ENCODE results near the gene SPSB4.

SPSB4 gene

DNA sequence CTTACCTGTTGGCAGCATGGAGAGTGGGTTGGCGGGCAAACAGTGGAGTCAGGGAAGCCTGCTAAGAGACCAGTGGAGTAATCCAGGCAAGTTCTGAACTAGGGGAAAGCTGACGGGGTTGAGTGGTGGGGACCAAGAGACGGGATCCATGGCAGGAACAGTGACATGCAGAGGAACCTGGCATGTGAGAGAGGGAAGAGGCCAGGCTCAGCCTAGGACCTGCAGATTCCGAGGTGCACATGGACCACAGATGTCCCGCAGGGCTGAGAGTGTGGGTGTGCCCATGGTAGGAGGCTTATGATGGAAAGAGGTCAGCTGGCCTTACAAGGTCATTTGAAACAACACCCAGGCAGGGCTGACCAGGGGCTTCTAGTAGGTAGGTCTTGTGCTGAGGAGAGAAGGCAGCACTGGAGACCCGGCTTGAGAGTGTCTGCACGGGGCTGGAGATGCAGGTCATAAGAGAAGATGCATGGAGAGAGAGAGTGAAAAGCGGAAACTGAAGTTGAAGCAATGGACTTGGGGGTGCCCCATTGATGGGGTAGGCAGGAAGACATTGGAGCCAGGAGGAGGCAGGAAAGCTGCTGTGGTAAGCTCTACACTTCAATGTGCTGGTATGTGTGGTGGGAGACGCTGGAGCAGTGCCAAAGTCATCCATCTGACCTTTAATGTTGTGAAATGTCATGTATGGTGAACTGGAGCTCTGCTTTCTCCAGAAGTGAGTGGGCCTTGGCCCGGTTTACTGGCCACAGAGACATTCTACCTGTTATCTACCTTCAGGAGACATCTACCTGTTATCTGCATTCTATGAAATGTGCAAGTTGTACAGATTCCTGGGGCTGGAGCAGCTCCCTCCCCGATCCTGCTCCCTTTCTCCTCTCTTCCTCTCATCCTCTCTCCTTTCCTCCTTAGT is 4.6 kb downstream of the SPSB4 start:
- DNase-seq: no peak

- peak; percentile 75 for DNase-seq
Observed at GRCh38 chr3:141056751-141057171, 5.6 kb downstream of the SPSB4 start.

DNA sequence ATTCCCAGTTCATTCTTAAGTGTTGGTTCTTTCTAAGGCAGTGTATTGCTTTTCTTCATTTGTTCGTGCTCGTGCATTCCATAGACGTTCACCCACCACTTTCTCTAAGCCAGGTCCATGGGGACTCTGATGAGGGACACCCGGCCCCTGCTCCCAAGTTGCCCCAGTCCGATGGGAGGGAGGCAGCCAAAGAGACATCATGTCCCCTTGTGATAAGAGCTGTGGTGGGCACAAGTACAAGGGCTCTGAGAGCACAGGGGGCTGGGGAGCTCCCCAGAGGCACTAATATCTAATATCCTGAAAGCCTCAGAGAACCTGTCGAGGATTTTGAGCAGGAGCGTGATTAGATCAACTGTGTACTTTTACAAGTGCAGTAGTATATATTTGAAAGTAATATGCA is 6.3 kb downstream of the SPSB4 start:
- DNase-seq: no peak

DNA sequence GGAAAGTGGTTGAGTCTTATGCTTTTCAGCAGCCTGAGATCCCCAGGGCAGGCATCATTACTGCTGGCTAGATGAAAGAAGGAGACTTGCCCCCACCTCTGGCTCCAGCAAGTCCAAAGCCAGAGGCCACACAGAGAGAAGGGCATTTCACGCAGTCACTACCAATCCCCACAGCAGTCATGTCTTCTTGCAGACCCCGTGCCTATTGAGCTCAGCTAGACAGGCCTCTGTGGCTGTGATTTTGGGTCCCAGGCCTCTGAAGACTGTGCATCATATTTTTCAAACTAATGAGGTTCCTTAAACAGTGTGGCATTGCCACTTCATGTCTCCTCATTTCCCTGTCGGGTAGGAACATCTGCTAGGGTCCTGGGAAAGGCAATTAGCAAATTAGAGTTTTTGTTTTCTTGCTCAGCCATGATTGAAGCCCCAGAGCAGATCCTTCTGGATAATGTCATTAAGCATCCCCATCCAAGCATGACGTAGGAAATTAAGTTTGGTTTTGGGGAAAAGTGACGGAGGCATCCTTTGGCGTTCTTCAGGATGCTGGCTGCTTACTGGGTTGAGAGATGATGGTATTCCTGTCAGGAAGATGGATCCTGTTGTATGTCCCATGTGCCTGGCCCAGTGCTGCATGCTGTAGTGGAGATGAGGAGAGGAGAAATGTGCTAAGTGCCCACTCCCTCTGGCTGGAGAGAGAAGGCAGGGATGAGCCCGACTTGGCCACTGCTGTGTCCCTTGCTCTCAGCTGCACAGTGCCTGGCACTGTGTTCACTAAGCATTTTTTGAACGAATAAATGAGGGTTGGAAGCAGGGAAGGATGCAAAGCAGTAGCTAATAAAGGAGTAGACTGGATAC is 7.0 kb downstream of the SPSB4 start:
- no peak for DNase-seq

- no peak for DNase-seq
Observed at GRCh38 chr3:141058996-141059395, 7.8 kb downstream of the SPSB4 start.

DNA sequence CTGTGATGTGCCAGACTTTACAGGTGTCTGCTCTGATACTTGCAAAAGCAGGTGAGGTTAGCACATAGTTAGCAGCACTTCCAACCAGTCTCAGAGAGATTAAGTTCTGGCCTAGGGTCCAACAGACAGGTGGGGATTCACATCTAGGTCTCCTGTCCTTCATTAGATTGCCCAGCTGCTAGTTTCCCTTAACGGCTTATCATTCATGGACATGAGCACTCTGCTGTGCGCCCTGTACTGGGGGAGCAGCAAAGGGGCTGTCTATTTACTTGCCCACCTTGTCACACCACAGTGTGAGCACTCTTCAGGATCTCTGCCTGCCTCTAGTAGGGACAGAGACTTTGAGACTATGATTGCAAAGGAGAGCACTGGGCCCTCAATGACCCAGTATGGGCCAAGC is 8.7 kb downstream of the SPSB4 start:
- no peak for DNase-seq

- DNase-seq: no peak
Observed at GRCh38 chr3:141060327-141060726, 9.2 kb downstream of the SPSB4 start.

GRCh38 chr3:141063831-141064230 is 12.7 kb downstream of the SPSB4 start:
- no peak for DNase-seq

- DNase-seq: no peak
Observed at GRCh38 chr3:141064255-141064926, 13.2 kb downstream of the SPSB4 start.

DNA sequence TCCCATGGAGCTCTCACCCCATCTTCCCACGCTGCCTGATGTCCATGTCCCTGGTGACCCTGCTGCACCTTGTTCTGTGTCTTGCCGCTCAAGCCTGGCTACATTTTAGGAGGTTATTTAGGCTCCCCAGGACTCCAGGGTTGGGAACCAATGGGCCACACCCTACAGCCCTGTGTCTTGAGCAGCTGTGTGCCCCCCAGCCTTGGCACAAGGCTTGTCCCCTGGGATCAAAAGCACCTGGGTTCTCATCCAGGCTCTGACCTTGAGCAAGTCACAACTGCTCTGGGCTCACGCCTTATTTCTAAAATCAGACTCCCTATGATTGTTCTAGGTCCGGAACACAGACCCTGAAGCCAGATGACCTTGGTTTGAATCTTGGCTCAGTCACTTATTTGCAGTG is 14.1 kb downstream of the SPSB4 start:
- no peak for DNase-seq

- no peak for DNase-seq
Observed at GRCh38 chr3:141065841-141066805, 15.0 kb downstream of the SPSB4 start.

DNA sequence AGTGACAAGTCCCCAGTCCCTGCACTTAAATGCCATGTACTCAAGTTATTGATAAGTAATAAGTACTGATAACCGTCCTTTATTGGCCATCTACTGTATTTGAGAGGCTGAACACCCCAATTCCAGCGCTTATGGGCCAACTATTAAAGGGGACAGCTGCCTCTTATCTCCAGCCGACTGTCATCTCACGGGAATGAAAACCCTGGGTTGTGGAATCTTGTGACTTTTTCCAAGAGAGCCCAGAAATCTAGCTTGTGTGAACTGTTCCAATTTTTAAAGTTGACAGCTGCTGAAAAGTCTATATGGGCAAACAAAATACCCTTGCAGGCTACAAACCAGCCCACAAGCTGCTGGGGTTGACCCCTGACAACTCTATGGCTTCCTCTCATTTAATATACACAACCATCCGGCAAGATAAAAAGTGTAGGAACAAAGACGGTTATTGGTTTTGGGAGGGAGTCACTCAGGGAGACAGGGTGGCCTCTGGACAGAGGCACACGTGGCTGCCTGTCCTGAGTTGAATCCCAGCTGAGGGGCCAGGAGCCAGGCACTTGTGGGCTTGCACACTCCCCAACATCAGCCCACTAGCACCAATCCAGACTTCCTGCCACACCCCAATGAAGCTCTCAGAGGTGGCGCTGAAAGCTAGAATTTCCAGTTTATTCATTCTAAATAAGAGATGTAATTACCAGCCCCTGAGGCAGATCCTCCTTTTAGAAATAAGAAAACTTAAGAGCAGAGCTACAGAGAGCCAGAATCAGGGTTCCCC is 16.2 kb downstream of the SPSB4 start:
- no peak for DNase-seq

DNA sequence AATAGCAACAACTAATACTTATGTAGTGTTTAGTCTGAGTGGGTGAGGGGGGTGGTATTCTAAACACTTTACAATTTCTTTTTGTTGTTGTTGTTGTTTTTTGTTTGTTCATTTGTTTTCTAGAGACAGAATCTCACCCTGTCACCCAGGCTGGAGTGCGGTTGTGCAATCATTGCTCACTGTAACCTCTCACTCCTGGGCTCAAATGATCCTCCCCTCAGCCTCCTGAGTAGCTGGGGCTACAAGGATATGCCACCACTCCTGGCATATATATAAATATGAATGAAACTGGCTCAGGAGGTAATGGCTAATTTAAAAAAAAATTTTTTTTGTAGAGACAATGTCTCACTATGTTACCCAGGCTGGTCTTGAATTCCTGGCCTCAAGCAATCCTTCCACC is 19.1 kb downstream of the SPSB4 start:
- DNase-seq: no peak

DNA sequence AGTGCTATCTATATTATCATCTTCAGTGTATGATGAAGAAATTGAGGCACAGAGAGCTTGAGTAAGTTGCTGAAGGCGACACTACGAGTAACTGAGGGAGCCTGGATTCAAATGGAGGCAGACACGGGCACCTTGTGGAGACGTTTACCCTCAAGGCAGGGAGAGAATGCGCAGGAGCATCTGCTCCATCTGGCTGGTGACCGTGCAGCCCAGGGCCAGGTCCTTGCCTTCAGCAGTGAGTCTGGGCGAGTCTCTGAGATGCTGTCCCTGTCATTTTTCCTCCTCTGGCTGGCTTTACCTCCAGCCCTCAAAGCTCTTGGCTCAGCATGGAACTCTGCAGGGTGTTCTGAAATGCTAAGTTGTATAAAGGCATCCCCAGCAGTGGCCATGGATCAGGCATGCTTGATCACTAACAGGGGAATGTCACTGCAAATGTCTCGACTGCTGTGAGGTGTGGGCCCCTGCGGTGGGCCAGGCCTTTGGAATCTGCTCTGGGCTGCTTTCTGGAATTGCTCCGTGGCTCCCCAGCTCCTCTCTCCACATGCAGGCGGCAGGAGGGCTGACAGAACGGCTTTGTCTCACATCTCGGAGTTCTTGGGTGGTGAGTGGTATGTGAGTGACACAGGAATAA is 19.7 kb downstream of the SPSB4 start:
- no peak for DNase-seq

DNA sequence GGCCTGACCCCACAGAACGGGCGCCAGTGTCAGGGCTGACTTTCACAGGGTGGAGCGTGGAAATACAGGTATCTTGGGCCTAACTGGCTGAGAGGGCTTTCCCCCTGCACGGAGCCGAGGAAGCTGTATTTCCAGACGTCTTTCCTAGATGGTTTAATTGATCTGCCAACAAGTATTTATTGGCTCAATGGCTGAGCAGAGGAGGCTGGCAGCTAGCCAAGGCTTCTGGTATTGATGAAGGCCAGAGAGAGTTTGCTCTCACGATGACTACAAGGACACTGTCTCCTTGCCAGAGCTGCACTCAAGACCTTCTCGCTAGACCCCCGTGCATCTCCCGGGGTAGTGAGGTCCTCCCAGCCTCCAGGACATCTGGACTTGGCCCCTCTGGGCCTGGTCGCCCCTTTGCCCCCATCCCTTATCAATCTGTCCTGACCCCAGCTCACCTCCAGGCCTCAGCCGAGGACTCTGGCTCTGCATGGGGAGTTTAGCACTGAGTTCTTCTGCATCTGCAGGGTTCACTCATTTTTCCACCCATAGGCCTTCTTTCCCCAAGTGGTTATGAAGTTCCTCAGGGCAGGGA is 20.6 kb downstream of the SPSB4 start:
- DNase-seq: no peak

DNA sequence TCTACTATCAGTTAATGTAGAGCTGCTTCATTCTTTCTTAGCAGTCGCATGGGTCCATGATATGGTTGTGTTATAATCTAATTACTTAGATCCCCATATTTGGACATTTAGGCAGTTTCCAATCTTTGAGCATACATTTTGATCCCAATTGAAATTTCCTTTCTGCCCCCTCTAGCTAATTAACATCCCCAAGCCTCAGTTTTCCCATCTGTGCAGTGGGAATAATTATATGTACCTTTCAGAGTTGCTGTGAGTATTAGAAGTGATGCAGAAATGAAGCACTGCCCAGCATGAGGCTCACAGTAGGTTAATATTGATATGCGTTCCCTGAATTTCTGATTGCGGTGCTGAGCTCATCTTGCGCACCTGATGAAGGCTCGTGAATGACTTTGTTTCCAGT is 21.8 kb downstream of the SPSB4 start:
- DNase-seq: no peak

DNA sequence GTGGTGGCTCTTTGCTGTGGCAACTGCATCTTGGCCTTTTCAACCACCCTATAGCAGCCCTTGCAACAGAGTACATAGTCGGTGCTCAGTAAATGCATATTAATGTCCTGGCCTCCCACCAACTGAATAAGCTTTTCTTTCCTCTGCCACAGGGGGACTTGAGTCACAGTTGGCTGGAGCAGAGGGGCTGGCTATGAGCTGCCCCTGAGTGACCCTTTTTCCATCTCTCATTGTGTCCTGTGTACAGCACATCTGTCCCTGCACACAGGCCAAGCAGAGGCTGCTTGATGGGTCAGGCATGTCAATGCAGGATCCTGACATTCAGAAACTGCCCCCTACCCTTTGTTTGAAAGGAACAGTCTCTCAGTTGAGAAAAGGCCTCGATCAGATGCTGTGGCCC is 22.4 kb downstream of the SPSB4 start:
- no peak for DNase-seq

DNA sequence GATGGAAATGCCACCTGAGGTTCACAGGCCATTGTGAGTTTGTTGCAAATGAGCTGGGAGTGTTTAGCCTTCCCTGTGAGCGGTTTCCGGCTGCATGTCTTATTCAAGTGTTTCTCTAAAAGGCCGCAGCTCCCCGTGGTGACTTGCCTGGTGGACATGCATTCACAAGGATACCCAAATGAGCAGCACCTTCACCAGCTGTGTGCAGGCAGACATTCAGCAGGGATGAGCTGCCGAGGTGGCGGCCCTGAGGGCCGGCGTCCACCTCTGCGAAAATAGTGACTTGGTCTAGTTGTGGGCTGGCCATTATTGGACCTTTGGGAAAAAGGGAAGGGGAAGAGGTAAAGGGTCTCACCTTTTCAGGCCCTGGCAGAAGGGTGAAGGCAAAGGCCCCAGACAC is 23.4 kb downstream of the SPSB4 start:
- no peak for DNase-seq

- DNase-seq: no peak
Observed at GRCh38 chr3:141076036-141076773, 25.1 kb downstream of the SPSB4 start.

Data from DMS79 (cell line).